Ovary (tissue), 9 donors: ENCODE measurements around the gene ZNF789. TPM values are rescaled to one million over a fixed set of nuclear protein-coding genes. Genes with fewer than 3 reads are reported as not detected.

Source experiments
- DNase-seq, 5 donors: peaks; one replicate each; pipeline ENCODE4 v3.0.0-alpha.2; 2019 to 2020
- H3K27ac ChIP-seq, 2 donors: fragments of 200-600 bp; one replicate each; pipeline versions ENCODE4 v1.5.1 to v1.8.0; 2019 to 2022
- H3K27me3 ChIP-seq: fragments of 200-600 bp; one replicate; pipeline ENCODE4 v1.8.0; 2022
- H3K36me3 ChIP-seq: fragments of 200-600 bp; sonication (generic); one replicate; pipeline ENCODE4 v1.5.1; 2019
- H3K4me1 ChIP-seq: one replicate; pipeline ENCODE4 v1.8.1; 2013; ENCODE audit warnings: mild to moderate bottlenecking, moderate library complexity; ENCODE audit not compliant: insufficient read depth
- H3K4me3 ChIP-seq: fragments of 200-600 bp; sonication (generic); one replicate; pipeline ENCODE4 v1.5.1; 2017
- H3K9me3 ChIP-seq, 2 donors: fragments of 200-600 bp in 1 of 2; sonication (generic) in 1 of 2; one replicate each; pipeline versions ENCODE4 v1.5.1 to v1.8.1; 2013 to 2019; ENCODE audit warnings: mild to moderate bottlenecking in 1 of 2, moderate library complexity in 1 of 2
- EP300 ChIP-seq: sonication (generic); formaldehyde crosslinking; IDR thresholded peaks from one replicate; pipeline ENCODE4 v1.6.1; 2017; ENCODE audit warnings: antibody characterized with exemption
- POLR2A ChIP-seq: fragments of 450-650 bp; IDR thresholded peaks from one replicate; pipeline ENCODE4 v1.6.1; 2017; ENCODE audit warnings: antibody characterized with exemption, mild to moderate bottlenecking, moderate library complexity
- WGBS, 3 donors: extraction: QIAGEN DNeasy Blood & Tissue Kit in 1 of 3; methylation state at CpG; one replicate each; pipeline versions ENCODE4 v1.1.5 to v1.1.7; 2013 to 2017; 5-methylcytosine and 5-hydroxymethylcytosine counted together
- intact Hi-C, 4 donors: fragments of 100-400 bp; cut with DNase I; formaldehyde crosslinking; loops; one replicate each; pipeline versions ENCODE4 v1.11.0 to v1.15.1; 2022 to 2023
- polyA plus RNA-seq, 2 donors: library from polyadenylated mRNA; stranded (reverse); fragments of 200-250 nt in 1 of 2; fragments of 350-450 nt in 1 of 2; fragmentation: Illumina TruSeq in 1 of 2; extraction: RNeasy Lipid Tissue Mini Kit (QIAGEN cat#74804) in 1 of 2; gene quantifications; one replicate each; pipeline ENCODE4 v1.2.3, GENCODE V29; 2013 to 2014
- total RNA-seq, 7 donors: library from RNA; depleted of rRNA in 2 of 7; stranded (reverse); fragments of >200 nt in 2 of 7; fragmentation: NEBNext Ultra II Directional in 3 of 7; extraction: Animal tissue kit (Norgen Biotek cat#: 25700) in 3 of 7; gene quantifications; one replicate each; pipeline versions ENCODE4 v1.1.0 to v1.2.4, GENCODE V29; 2016 to 2023
- TF ChIP-seq, protein P1 (sequence below), 3 donors: fragments of 450-650 bp in 2 of 3; fragments of 200-600 bp in 1 of 3; IDR thresholded peaks; one replicate each; pipeline versions ENCODE4 v1.5.1 to v1.8.0; 2016 to 2022; ENCODE audit warnings: antibody characterized with exemption in 3 of 3, mild to moderate bottlenecking in 1 of 3
- donor health status: DM: no; HTN: no; CAD: no; lungs with moderate emphysema.
- donor health status: DM: no; HTN: no; CAD: no.
- donor health status: Bipolar disorder and iron deficiency.
- donor health status: DM: yes; HTN: yes; CAD: no.
- donor health status: DM: no; HTN: no; CAD: no.
- donor health status: DM: yes; HTN: yes; CAD: no.

ZNF789 gene
- total and polyA plus RNA-seq, 9 donors: 4.4 to 15.8 (median 10.1) TPM

DNA sequence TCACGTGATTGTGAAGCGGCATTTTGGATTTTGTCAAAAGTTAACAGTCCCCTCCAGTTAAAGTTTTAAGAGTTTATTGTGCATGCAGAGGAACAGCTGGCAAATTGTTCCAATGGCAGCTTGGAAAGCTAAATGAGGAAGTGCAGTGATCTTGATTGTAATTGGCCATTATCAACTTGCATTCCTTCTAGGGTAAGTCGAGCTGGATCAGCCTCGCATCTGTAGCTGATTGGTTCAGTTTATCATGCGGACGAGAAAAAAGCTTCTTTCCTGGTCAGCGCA lies 566 bp downstream of the ZNF789 start:
- no peak for DNase-seq
- no peaks in the 10 kb centered on the region for H3K36me3 ChIP-seq
- TF ChIP-seq POLR2A (no peak), EP300 (no peak)
- TF ChIP-seq, protein P1, sequence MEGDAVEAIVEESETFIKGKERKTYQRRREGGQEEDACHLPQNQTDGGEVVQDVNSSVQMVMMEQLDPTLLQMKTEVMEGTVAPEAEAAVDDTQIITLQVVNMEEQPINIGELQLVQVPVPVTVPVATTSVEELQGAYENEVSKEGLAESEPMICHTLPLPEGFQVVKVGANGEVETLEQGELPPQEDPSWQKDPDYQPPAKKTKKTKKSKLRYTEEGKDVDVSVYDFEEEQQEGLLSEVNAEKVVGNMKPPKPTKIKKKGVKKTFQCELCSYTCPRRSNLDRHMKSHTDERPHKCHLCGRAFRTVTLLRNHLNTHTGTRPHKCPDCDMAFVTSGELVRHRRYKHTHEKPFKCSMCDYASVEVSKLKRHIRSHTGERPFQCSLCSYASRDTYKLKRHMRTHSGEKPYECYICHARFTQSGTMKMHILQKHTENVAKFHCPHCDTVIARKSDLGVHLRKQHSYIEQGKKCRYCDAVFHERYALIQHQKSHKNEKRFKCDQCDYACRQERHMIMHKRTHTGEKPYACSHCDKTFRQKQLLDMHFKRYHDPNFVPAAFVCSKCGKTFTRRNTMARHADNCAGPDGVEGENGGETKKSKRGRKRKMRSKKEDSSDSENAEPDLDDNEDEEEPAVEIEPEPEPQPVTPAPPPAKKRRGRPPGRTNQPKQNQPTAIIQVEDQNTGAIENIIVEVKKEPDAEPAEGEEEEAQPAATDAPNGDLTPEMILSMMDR (IDR thresholded peaks at IDR 0.05): no peak
- H3K27ac ChIP-seq: no peak overlapping the region
- H3K9me3 ChIP-seq: no peaks in the 10 kb centered on the region
- H3K4me1 ChIP-seq: peaks cover 6% of the 10 kb centered on the region
- intact Hi-C loops: no loop called here
- H3K27me3 ChIP-seq: no peaks in the 10 kb centered on the region
- WGBS, 3 donors: 1 to 2% (median 2%) methylated on average over 7 of the region's 7 CpGs
- H3K4me3 ChIP-seq: peak overlapping the region; percentile 77

DNA sequence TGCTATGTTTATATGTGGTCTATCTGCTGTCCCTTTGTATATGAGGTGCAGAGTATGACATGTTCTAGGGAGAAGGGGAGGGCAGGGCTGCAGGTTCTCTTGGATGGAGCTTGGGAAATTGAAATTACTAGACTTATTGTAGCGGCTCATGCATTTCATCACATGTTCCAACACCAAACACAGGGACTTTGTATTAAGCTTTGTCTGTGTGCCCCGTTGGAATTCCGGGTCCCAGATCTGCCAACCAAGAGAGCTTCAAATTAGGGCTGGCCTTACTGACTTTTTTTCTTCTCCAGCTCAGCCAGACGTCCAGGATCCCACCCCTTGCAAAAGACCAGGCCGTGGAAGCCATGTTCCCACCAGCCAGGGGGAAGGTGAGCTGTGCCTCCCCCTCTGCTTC lies 3.4 kb downstream of the ZNF789 start:
- WGBS, 3 donors: 80 to 85% (median 82%) methylated on average over 5 of the region's 5 CpGs
- Histone ChIP-seq H3K4me3 (no peak overlapping the region), H3K36me3 (no peaks in the 10 kb centered on the region), H3K27ac (no peak overlapping the region), H3K4me1 (peaks cover 6% of the 10 kb centered on the region), H3K27me3 (no peaks in the 10 kb centered on the region), H3K9me3 (no peaks in the 10 kb centered on the region)
- no peak for DNase-seq
- intact Hi-C loops: no loop called here
- TF ChIP-seq POLR2A: no peak
- TF ChIP-seq EP300: no peak
- TF ChIP-seq, protein P1 (IDR thresholded peaks at IDR 0.05): no peak

DNA sequence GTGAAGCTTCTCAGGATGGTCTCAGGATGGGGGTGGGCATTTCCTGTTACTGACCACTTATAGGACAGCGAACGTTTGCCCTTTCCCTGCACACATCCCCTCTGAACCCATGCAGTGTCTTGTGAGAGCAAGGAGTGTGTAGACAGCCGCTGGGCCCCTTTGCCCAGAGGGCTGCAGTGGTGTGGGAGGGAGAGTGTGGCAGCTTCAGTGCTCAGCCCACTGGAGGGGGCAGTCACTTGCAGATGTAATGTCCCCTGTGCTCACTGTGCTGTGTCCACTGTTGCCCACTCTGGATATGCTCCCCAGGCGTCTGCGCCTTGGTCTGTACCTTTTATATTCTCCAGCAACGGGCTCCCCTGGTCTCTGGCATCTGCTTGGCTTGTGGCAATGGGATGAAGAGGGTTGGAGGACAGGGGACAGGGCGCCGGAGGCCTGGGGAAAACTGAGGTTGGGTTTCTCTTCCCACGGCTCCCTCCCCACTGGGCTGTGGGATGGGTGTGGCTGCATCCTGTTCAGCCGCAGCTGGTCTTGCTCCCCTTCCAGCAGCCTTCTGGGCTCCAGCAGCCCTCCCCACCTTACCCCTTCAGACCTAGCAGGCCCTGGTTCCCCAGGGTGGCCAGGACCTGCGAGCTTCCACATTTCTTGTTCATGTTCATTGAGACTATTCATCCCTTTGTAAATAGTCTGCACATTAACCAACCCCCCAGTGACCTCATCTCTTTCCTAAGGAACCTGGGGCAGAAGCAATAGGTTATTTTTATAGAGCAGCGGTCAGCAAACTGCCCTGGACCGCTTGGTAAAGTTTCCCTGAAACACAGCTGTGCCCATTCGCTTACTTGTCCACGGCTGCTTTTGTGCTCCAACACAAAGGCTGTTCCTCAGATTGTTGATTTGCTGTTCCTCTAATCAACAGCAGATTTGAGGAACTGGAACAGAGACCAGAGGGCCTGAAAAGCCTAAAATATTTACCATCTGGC lies 6.1 kb downstream of the ZNF789 start:
- Histone ChIP-seq H3K4me1 (peaks cover 1% of the 10 kb centered on the region), H3K4me3 (no peak overlapping the region), H3K27ac (no peak overlapping the region), H3K36me3 (no peaks in the 10 kb centered on the region), H3K9me3 (no peaks in the 10 kb centered on the region), H3K27me3 (no peaks in the 10 kb centered on the region)
- intact Hi-C loops: no loop called here
- WGBS, 3 donors: 75 to 85% (median 80%) methylated on average over 15 of the region's 15 CpGs
- DNase-seq: no peak
- TF ChIP-seq POLR2A: no peak
- TF ChIP-seq EP300: no peak
- TF ChIP-seq, protein P1 (IDR thresholded peaks at IDR 0.05): no peak

DNA sequence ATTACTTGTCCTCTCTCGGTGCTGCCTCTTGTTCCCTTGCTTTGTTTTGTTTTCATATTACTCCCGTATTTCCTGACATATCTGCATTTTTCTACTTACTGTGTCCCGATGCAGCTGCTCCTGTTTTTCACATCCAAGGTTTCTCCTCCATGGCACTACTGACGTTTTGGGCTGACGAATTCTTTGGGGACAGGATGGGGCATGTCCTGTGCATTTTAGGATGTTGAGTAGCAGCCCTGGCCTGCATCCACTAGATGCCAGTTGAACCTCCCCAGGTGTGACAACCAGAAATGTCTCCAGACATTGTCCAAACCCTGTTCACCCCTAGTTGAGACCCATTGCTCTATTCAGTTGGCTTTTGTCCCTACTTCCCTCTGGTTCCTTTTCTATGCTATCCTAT lies 12.4 kb downstream of the ZNF789 start:
- H3K27ac ChIP-seq: no peak overlapping the region
- 73 to 79% (median 78%) methylated on average over 5 of the region's 5 CpGs for WGBS, 3 donors
- TF ChIP-seq EP300 (no peak), POLR2A (no peak)
- TF ChIP-seq, protein P1 (IDR thresholded peaks at IDR 0.05): no peak

More for the DNA sequence above, 12.4 kb downstream of the ZNF789 start:
- intact Hi-C loops: no loop called here
- DNase-seq: no peak
- no peaks in the 10 kb centered on the region for H3K4me1 ChIP-seq
- H3K27me3 ChIP-seq: no peaks in the 10 kb centered on the region
- no peaks in the 10 kb centered on the region for H3K36me3 ChIP-seq
- H3K9me3 ChIP-seq: no peaks in the 10 kb centered on the region
- no peak overlapping the region for H3K4me3 ChIP-seq
